ENCODE data around the gene KCND3. TPM values are rescaled to one million over a fixed set of nuclear protein-coding genes. Genes with fewer than 3 reads are reported as not detected.

Gene KCND3
- total RNA-seq, 1 experiment from 2014 or later: not detected

DNA sequence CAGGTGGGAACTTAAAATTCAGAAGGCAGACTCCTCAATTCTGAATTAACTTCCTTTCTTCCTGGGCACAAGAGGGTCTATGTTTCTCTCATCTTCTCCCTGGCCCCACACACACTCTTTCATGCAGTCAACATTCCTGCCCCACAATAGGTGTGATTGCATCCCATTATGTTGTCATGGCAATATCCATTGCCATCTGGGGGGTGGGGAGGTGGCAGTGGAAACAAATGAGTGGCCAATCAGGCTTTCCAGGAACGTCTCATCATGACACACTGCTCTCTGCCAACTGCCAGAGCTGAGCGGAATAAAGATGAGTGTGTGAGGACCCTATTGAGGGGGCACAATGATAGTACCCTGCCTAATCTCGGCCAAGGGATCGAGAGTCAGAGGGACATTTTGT, 80.4 kb downstream of the KCND3 start:
- Histone ChIP-seq H3K4me2 (no peak overlapping the region), H3K27ac (no peak overlapping the region), H3K4me3 (no peak overlapping the region), H3K9me2 (ENCODE audit: insufficient read depth) (no peaks in the 10 kb centered on the region), H2AFZ (no peak overlapping the region), H4K20me1 (ENCODE audit: insufficient read depth) (no peaks in the 10 kb centered on the region), H3K36me3 (ENCODE audit: low read depth) (no peaks in the 10 kb centered on the region), H3K4me1 (replicated peaks; ENCODE audit: insufficient read depth) (no peaks in the 10 kb centered on the region), H3K27me3 (ENCODE audit: insufficient read depth, low read depth) (peaks cover 83% of the 10 kb centered on the region), H3F3A (ENCODE audit: insufficient read depth, low read depth) (no peaks in the 10 kb centered on the region), H3K79me2 (ENCODE audit: low read depth) (no peaks in the 10 kb centered on the region), H3K9me3 (ENCODE audit: insufficient read depth, low read depth) (no peaks in the 10 kb centered on the region)
- TF ChIP-seq EZH2 (IDR thresholded peaks at IDR 0.05; ENCODE audit: low read depth): no peak
- TF ChIP-seq, protein P1, sequence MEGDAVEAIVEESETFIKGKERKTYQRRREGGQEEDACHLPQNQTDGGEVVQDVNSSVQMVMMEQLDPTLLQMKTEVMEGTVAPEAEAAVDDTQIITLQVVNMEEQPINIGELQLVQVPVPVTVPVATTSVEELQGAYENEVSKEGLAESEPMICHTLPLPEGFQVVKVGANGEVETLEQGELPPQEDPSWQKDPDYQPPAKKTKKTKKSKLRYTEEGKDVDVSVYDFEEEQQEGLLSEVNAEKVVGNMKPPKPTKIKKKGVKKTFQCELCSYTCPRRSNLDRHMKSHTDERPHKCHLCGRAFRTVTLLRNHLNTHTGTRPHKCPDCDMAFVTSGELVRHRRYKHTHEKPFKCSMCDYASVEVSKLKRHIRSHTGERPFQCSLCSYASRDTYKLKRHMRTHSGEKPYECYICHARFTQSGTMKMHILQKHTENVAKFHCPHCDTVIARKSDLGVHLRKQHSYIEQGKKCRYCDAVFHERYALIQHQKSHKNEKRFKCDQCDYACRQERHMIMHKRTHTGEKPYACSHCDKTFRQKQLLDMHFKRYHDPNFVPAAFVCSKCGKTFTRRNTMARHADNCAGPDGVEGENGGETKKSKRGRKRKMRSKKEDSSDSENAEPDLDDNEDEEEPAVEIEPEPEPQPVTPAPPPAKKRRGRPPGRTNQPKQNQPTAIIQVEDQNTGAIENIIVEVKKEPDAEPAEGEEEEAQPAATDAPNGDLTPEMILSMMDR (conservative IDR thresholded peaks at IDR 0.05): no peak
- no TSS peak for BruUV-seq (replicated peaks)
- ChIA-PET POLR2A (ENCODE audit: unreplicated experiment) (no interaction called here), CTCF (no interaction called here)
- intact Hi-C loops (cut with micrococcal nuclease; ENCODE audit: unreplicated experiment): no loop called here
- DNase-seq: no peak

DNA sequence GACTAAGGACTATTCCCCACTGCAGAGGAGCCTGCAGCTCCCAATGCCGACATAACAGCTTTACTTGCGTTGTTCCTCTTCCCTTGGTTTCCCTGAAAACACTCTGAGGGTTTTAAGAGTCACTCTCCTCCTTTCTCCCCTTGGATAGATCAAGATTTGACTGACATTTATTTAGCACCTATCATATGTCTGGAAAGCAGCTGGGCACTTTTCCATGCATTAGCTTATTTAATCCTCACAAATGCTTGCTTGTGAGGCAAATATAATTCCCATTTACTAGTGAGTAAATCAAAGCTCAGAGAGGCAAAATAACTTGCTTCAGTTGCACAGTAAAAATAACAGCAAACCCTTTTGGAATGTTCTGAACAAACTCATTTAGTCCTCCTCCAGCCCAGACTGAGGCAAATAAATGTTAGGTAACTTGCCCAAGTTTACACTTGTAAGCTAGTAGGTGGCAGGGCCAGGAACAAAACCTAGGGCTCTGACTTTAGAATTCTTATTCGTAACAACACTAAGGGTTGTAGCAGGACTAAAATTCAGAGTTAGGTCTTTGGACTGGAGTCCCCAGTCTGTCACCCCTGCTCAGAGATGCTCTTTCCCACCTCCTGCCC, 81.4 kb downstream of the KCND3 start:
- TF ChIP-seq, protein P1 (conservative IDR thresholded peaks at IDR 0.05): no peak
- no peak for TF ChIP-seq EZH2 (IDR thresholded peaks at IDR 0.05; ENCODE audit: low read depth)
- POLR2A ChIA-PET (ENCODE audit: unreplicated experiment): no interaction called here
- Histone ChIP-seq H3K4me2 (no peak overlapping the region), H2AFZ (no peak overlapping the region), H3K4me1 (replicated peaks; ENCODE audit: insufficient read depth) (no peaks in the 10 kb centered on the region), H3K36me3 (ENCODE audit: low read depth) (no peaks in the 10 kb centered on the region), H3K79me2 (ENCODE audit: low read depth) (no peaks in the 10 kb centered on the region), H3K9me2 (ENCODE audit: insufficient read depth) (no peaks in the 10 kb centered on the region), H3K27ac (no peak overlapping the region), H3K27me3 (ENCODE audit: insufficient read depth, low read depth) (peaks cover 92% of the 10 kb centered on the region), H3K4me3 (no peak overlapping the region), H3F3A (ENCODE audit: insufficient read depth, low read depth) (no peaks in the 10 kb centered on the region), H4K20me1 (ENCODE audit: insufficient read depth) (no peaks in the 10 kb centered on the region), H3K9me3 (ENCODE audit: insufficient read depth, low read depth) (no peaks in the 10 kb centered on the region)
- CTCF ChIA-PET: no interaction called here
- no TSS peak for BruUV-seq (replicated peaks)
- no peak for DNase-seq
- intact Hi-C loops (cut with micrococcal nuclease; ENCODE audit: unreplicated experiment): no loop called here

DNA sequence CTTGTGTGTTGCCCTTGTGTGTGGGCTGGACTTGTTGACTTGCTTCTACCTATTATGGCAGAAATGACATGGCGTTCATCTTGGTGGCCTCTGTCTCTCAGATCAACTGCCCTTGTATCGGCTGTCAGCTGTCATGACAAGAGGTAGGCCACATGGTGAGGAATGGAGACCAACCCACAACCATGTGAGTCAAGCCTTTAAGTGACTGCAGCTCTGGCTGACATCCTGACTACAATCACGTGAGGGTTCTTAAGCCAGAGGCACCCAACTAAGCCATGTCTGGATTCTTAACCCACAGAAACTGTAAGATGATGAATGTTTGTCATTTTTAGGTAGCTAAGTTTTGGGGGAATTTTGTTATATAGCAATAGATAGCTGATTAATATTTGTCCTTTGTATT, 82.1 kb downstream of the KCND3 start:
- no peaks in the 10 kb centered on the region for H3K79me2 ChIP-seq (ENCODE audit: low read depth)
- no peak overlapping the region for H3K27ac ChIP-seq
- H2AFZ ChIP-seq: no peak overlapping the region
- intact Hi-C loops (cut with micrococcal nuclease; ENCODE audit: unreplicated experiment): no loop called here
- H3K9me2 ChIP-seq (ENCODE audit: insufficient read depth): no peaks in the 10 kb centered on the region
- ChIA-PET CTCF (no interaction called here), POLR2A (ENCODE audit: unreplicated experiment) (no interaction called here)
- H4K20me1 ChIP-seq (ENCODE audit: insufficient read depth): no peaks in the 10 kb centered on the region
- no peaks in the 10 kb centered on the region for H3K36me3 ChIP-seq (ENCODE audit: low read depth)
- TF ChIP-seq EZH2 (IDR thresholded peaks at IDR 0.05; ENCODE audit: low read depth): no peak
- TF ChIP-seq, protein P1 (conservative IDR thresholded peaks at IDR 0.05): no peak
- no peak for DNase-seq
- no TSS peak for BruUV-seq (replicated peaks)
- no peaks in the 10 kb centered on the region for H3K4me1 ChIP-seq (replicated peaks; ENCODE audit: insufficient read depth)
- H3K4me2 ChIP-seq: no peak overlapping the region
- no peak overlapping the region for H3K4me3 ChIP-seq
- no peaks in the 10 kb centered on the region for H3K9me3 ChIP-seq (ENCODE audit: insufficient read depth, low read depth)
- H3F3A ChIP-seq (ENCODE audit: insufficient read depth, low read depth): no peaks in the 10 kb centered on the region
- peaks cover 98% of the 10 kb centered on the region for H3K27me3 ChIP-seq (ENCODE audit: insufficient read depth, low read depth)

All from PC-9 (cell line).